Measurements from ENCODE around the gene CCDC88C.
"Not testable (repeated sequence)": the region's sequence is repeated elsewhere in the genome, so short reads cannot be mapped to it uniquely, and the experiment has no call there.

The CCDC88C gene

DNA sequence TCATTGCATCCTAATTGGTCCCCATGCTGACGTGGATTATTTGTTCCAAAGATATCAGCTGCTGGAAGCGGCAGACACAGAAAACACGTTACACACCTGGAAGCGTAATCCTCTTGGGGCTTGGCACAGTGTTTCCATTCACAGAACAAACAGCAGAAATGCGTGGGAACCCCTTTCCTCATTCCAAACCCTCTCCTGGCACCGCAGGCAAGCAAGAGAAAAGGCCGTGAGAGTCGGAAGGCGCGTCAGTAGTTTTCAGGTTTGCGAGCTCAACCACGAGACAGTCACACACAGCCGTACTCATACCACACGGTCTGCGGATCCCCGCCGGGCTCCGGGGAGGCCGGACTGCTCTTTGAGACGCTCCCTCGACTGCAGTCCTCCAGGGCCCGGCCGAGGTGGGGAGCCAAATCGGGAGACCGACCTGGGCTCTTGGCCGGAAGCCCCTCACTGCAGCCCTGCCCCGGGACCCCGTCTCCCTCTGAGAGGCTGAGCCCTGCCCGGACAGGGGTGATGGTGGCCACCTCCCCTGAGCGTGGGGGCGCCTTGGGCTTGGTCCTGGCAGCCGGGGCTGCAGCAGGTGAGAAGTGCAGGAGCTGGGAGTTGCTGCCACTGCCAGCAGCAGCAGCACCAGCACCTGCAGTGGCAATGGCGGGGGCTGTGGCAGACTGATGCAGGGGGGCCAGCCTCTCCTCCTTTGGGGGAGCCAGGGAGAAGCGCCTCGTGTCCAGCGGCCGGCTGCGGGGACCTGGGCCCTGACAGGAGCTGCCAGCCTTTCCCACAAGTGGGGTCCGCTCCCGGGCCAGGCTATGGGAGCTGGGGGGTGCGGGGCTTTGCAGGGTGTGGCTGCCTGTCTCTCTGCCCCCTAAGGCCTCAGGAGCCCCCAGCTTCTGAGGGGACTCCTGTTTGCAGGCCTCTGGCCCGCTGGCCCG lies 145.0 kb downstream of the CCDC88C start:
- TF ChIP-seq, protein P1, sequence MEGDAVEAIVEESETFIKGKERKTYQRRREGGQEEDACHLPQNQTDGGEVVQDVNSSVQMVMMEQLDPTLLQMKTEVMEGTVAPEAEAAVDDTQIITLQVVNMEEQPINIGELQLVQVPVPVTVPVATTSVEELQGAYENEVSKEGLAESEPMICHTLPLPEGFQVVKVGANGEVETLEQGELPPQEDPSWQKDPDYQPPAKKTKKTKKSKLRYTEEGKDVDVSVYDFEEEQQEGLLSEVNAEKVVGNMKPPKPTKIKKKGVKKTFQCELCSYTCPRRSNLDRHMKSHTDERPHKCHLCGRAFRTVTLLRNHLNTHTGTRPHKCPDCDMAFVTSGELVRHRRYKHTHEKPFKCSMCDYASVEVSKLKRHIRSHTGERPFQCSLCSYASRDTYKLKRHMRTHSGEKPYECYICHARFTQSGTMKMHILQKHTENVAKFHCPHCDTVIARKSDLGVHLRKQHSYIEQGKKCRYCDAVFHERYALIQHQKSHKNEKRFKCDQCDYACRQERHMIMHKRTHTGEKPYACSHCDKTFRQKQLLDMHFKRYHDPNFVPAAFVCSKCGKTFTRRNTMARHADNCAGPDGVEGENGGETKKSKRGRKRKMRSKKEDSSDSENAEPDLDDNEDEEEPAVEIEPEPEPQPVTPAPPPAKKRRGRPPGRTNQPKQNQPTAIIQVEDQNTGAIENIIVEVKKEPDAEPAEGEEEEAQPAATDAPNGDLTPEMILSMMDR (IDR thresholded peaks at IDR 0.05; ENCODE audit: insufficient read depth, low read depth, low read length, missing control alignments): no peak
- H3K4me3 ChIP-seq (ENCODE audit: low read depth, low read length): no peak overlapping the region
- DNase-seq (ENCODE audit: low read depth): no peak

DNA sequence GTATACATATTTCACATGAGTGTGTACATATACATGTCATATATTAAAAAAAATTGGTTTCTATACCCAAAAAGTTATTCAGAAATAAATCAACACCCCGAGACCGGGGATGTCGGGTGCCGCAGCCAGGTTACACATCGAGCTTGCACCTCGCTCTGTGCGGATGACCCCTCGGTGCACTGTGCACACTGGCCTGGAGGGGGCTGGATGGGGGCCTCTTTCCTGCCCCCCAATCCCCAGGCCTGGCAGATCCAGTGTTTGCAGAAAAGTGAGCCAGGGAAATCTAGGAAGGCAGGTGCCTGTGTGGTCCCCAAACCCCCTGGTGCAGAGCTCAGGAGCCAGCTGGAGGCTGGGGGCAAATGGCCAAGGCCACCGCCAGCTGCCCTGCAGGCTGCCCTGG lies 146.0 kb downstream of the CCDC88C start:
- DNase-seq (ENCODE audit: low read depth): no peak
- TF ChIP-seq, protein P1 (IDR thresholded peaks at IDR 0.05; ENCODE audit: insufficient read depth, low read depth, low read length, missing control alignments): no peak
- H3K4me3 ChIP-seq (ENCODE audit: low read depth, low read length): no peak overlapping the region

DNA sequence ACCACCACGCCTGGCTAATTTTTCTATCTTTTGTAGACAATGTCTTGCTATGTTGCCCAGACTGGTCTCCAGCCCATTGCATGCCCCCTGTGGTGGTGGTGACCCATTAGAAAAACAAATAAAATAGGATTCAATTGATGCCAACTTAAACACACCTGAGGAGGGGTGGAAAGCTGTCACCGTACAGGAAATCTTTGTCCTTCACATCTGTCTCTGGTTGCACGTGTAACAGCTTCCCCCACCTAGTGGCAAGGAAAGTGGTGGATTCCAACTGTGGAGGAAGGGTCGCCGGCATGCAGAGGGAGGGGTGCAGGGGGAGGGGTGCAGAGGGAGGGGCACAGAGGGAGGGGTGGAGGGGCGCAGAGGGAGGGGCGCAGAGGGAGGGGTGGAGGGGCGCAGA lies 147.0 kb downstream of the CCDC88C start:
- no peak overlapping the region for H3K4me3 ChIP-seq (ENCODE audit: low read depth, low read length)
- TF ChIP-seq, protein P1 (IDR thresholded peaks at IDR 0.05; ENCODE audit: insufficient read depth, low read depth, low read length, missing control alignments): no peak
- no peak for DNase-seq (ENCODE audit: low read depth)

DNA sequence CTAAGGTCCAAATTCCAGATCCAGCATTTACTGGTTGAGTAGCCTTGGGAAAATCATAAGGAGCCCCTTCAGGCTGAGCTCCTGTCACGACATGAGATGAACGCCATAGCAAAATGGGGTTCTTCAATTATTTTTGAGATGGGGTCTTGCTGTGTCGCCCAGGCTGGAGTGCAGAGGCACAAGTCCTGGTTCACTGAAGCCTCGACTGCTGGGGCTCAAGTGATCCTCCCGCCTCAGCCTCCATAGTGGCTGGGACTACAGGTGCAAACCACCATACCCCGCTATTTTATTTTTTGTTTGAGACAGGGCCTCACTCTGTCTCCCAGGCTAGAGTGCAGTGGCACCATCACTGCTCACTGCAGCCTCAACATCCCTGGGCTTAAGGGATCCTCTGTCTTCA lies 147.4 kb downstream of the CCDC88C start:
- TF ChIP-seq, protein P1 (IDR thresholded peaks at IDR 0.05; ENCODE audit: insufficient read depth, low read depth, low read length, missing control alignments): no peak
- DNase-seq (ENCODE audit: low read depth): no peak
- H3K4me3 ChIP-seq (ENCODE audit: low read depth, low read length): no peak overlapping the region

DNA sequence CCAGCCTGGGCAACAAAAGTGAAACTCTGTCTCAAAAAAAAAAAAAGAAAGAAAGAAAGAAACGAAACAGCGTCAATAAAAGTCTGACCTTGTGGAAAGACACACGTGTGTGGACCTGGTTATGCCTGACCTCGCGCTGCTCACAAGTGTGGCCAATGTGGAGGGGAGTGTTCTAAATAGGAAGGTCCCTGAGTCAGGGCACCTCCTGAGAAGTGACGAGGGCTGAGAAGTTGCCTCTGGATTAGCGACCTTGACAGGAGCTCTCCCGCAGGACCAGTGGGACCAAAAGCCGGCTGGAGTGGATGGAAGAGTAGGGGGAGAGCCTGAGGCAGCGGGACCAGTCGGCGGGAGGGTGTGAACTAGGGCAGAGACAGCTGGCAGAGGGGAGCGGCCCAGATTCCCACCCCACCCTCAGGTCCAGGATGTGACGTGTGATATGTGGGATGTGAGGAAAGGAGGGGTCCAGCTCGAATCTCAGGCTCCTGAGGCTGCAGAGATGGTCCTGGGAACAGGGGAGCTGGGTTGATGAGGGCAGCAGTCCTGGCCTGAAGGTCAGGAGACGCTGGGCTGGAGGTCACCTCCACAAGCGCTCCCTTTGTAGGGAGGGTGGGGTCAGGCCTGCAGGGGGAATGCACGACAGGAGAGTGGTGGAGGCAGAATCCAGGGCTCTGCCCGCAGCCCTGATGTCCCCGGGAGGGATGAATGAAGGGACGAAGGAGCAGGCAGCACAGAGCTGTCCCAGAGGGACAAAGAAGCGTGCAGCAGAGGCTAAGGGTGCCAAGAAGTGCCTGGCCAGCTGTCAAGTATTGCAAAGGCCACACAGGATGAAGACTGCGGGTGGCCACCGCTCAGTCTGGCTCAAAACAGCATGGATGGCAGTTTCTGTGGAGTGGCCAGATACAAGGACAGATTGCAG lies 148.3 kb downstream of the CCDC88C start:
- TF ChIP-seq, protein P1 (IDR thresholded peaks at IDR 0.05; ENCODE audit: insufficient read depth, low read depth, low read length, missing control alignments): no peak
- no peak overlapping the region for H3K4me3 ChIP-seq (ENCODE audit: low read depth, low read length)
- DNase-seq (ENCODE audit: low read depth): no peak

DNA sequence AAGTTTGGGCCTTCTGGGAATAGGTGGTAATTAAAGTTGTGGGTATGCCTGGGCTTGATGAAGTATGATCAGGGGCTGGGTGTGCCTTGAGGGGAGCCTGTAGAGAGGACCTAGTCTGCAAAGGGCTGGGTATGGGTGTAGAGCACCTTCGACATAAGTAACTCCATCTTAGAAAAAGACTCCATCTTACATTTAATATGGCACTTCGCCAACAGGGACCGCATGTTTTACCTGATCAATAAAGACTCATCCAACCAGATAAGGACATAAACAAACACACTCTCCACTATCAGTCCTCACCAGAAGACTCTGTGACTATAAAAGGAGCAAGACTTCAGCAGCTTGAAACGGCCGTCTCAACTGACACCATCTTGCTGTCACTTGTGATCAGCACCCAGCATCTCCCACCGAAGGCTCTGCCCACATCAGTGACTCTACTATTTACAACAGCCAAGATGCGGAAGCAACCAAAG lies 149.6 kb downstream of the CCDC88C start:
- no peak for DNase-seq (ENCODE audit: low read depth)
- H3K4me3 ChIP-seq (ENCODE audit: low read depth, low read length): no peak overlapping the region
- TF ChIP-seq, protein P1 (IDR thresholded peaks at IDR 0.05; ENCODE audit: insufficient read depth, low read depth, low read length, missing control alignments): no peak

DNA sequence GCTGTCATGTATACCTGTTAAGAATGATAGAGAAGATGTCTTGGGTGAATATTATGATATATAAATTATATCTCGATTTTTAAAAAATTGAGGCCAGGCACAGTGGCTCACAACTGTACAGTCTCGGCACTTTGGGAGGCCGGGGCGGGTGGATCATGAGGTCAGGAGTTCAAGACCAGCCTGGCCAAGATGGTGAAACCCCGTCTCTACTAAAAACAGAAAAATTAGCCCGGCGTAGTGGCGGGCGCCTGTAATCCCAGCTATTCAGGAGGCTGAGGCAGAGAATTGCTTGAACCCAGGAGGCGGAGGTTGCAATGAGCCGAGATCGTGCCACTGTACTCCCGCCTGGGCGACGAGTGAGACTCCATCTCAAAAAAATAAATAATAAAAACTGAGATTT lies 151.3 kb downstream of the CCDC88C start:
- H3K4me3 ChIP-seq (ENCODE audit: low read depth, low read length); DNase-seq (ENCODE audit: low read depth): not testable (repeated sequence)

Data from GM12865 (cell line).